Mesothelial cell of epicardium (in vitro differentiated cells): ENCODE data around the gene MIEF1. TPM values are rescaled to one million over a fixed set of nuclear protein-coding genes. Genes with fewer than 3 reads are reported as not detected.

Source experiments
- DNase-seq, 2 experiments: peaks; one replicate each; pipeline ENCODE4 v3.0.0; 2021; ENCODE audit warnings: low spot score in 2 of 2; ENCODE audit not compliant: unreplicated experiment in 2 of 2
- H3K27ac Mint-ChIP-seq: 2 replicates; pipeline ENCODE4 v1.8.0; 2021; ENCODE audit warnings: mixed read lengths
- H3K27me3 Mint-ChIP-seq: 2 replicates; pipeline ENCODE4 v1.8.0; 2021; ENCODE audit warnings: low read depth, mixed read lengths
- H3K36me3 Mint-ChIP-seq: 2 replicates; pipeline ENCODE4 v1.8.0; 2021; ENCODE audit warnings: mixed read lengths
- H3K4me1 Mint-ChIP-seq: 2 replicates; pipeline ENCODE4 v1.8.0; 2021; ENCODE audit warnings: mixed read lengths
- H3K4me3 Mint-ChIP-seq: 2 replicates; pipeline ENCODE4 v1.8.0; 2021; ENCODE audit warnings: mild to moderate bottlenecking, moderate library complexity, mixed read lengths
- H3K9me3 Mint-ChIP-seq: 2 replicates; pipeline ENCODE4 v1.8.0; 2021; ENCODE audit warnings: mixed read lengths
- total RNA-seq: library from RNA; stranded (reverse); gene quantifications from 3 replicates; pipeline ENCODE4 v1.2.1, GENCODE V29; 2021
- TF ChIP-seq, protein P1 (sequence below): fragments of 200-600 bp; sonication (generic); IDR thresholded peaks from one replicate; pipeline ENCODE4 v1.5.0; 2021; ENCODE audit warnings: antibody characterized with exemption; ENCODE audit not compliant: unreplicated experiment

Gene MIEF1
- total RNA-seq, 1 donor from 2014 or later: 35.0 TPM

DNA sequence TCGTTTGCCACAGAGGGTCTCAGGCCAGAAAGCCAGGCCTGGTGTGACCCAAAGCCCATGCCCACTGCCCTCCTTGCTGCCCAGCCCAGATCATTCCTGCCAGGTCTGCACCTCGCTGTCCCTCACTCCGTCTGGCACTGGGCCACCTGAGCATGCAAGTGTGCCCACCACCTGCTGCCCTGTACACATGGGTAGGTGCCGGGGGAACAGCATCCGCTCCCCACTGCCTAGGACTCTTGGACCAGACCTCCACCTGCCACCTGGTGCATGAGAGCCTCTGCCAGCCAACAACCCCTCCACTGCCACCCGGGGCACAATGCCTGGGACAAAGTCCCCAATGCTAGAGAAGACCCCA is 32.8 kb upstream of the MIEF1 start:
- no peak overlapping the region for H3K4me3 Mint-ChIP-seq
- H3K27me3 Mint-ChIP-seq: no peaks in the 10 kb centered on the region
- H3K36me3 Mint-ChIP-seq: no peaks in the 10 kb centered on the region
- peaks cover 49% of the 10 kb centered on the region for H3K4me1 Mint-ChIP-seq
- TF ChIP-seq, protein P1, sequence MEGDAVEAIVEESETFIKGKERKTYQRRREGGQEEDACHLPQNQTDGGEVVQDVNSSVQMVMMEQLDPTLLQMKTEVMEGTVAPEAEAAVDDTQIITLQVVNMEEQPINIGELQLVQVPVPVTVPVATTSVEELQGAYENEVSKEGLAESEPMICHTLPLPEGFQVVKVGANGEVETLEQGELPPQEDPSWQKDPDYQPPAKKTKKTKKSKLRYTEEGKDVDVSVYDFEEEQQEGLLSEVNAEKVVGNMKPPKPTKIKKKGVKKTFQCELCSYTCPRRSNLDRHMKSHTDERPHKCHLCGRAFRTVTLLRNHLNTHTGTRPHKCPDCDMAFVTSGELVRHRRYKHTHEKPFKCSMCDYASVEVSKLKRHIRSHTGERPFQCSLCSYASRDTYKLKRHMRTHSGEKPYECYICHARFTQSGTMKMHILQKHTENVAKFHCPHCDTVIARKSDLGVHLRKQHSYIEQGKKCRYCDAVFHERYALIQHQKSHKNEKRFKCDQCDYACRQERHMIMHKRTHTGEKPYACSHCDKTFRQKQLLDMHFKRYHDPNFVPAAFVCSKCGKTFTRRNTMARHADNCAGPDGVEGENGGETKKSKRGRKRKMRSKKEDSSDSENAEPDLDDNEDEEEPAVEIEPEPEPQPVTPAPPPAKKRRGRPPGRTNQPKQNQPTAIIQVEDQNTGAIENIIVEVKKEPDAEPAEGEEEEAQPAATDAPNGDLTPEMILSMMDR: no peak
- DNase-seq: no peak
- H3K27ac Mint-ChIP-seq: no peak overlapping the region
- no peaks in the 10 kb centered on the region for H3K9me3 Mint-ChIP-seq

- Mint-ChIP-seq H3K4me3 (no peak overlapping the region), H3K4me1 (peaks cover 54% of the 10 kb centered on the region), H3K36me3 (no peaks in the 10 kb centered on the region), H3K27me3 (no peaks in the 10 kb centered on the region), H3K9me3 (no peaks in the 10 kb centered on the region), H3K27ac (peak overlapping the region; percentile 73)
- DNase-seq: no peak
- TF ChIP-seq, protein P1: no peak
Measured at GRCh38 chr22:39469681-39470450, 32.2 kb upstream of the MIEF1 start.

DNA sequence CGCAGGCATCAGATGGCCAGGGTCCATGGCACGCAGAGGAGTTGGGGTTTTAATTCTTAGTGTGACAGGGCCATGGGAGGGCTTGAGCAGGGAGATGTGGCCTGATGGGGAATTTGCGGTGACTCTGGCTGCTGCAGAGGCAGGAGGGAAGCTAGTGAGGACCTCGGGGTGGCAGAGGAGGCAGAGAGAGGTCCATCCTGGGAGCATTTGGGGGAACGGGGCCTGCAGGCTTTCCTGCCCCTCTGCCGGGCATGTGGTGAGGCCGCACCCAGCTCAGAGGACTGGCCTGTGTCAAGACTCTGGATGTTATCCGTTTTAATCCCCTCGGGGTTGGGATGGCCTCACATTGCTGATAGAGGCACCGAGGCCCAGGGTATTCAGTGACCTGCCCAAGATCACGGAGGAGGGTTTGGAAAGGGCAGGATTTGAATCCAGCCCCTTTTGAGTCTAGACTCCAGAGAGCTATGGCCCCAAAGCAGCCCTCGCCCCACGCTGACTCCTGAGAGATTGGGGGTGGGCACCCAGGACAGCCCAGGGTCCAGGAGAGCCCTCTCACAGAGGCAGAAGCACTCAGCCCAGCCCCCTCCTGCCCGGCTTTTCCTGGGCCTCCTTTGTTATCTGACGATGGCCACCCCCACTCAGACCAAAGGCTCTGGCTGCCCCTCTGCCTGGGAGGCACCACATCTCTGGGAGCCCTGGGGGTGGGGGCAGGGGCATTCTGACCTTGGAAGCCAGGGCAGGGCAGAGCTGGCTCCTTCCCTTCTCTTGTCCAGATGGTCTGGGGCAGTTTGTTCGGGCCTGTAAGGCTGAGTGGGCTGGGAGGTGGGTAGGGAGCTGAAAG is 31.4 kb upstream of the MIEF1 start:
- no peaks in the 10 kb centered on the region for H3K27me3 Mint-ChIP-seq
- H3K4me1 Mint-ChIP-seq: peaks cover 62% of the 10 kb centered on the region
- no peak overlapping the region for H3K4me3 Mint-ChIP-seq
- DNase-seq: no peak
- peak overlapping the region; percentile 73 for H3K27ac Mint-ChIP-seq
- TF ChIP-seq, protein P1: no peak
- H3K9me3 Mint-ChIP-seq: no peaks in the 10 kb centered on the region
- H3K36me3 Mint-ChIP-seq: no peaks in the 10 kb centered on the region

- H3K36me3 Mint-ChIP-seq: no peaks in the 10 kb centered on the region
- no peak overlapping the region for H3K4me3 Mint-ChIP-seq
- DNase-seq: no peak
- H3K27ac Mint-ChIP-seq: peak overlapping the region; percentile 95
- H3K4me1 Mint-ChIP-seq: peaks cover 65% of the 10 kb centered on the region
- H3K27me3 Mint-ChIP-seq: no peaks in the 10 kb centered on the region
- TF ChIP-seq, protein P1: no peak
- no peaks in the 10 kb centered on the region for H3K9me3 Mint-ChIP-seq
Measured at GRCh38 chr22:39471381-39472141, 30.5 kb upstream of the MIEF1 start.
